HG03378 (cell line): ENCODE results near the gene LMNA.
"Not testable (repeated sequence)": the region's sequence is repeated elsewhere in the genome, so short reads cannot be mapped to it uniquely, and the experiment has no call there.

Source experiments
- ATAC-seq: cut with Tn5 transposase; IDR thresholded peaks from one replicate; pipeline ENCODE4 v1.9.1; 2021; ENCODE audit warnings: mild to moderate bottlenecking, moderate library complexity; ENCODE audit not compliant: unreplicated experiment

The LMNA gene

DNA sequence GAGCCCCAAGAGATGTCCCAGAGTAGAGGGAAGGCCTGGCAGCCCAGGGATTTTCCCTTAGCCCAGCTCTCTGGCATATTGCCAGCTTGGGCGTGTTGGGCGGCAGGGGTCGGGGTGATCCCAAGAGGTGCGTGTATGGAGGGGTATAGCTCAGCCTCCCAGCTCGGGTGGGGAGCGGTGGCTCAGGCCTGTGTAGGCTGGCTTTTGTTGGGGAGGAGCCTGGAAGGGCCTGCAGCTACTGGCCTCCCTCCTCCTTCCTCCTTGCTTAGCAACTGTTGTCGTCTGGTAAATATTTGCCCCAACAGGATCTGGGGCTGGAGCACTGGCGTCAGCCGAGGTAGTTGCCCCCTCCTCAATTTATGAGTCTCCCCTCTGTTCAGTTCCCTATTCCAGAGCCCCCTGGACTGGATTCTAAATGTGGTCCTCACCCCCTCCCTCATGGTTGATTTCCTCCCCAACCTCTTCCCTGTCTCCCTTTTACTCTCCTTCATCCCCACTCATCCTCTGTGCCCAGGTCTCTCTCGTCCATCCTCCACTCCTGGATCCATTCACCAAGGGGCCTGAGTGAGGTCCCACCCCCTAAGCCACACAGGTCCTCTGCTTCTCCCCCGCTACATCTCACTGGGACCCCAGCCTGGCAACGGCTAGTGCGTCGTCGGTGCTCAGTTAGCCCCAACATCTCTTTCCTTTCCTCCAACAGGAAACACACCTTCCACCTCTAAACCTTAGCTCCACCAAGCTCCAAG, 10.3 kb upstream of the LMNA start:
- no peak for ATAC-seq

DNA sequence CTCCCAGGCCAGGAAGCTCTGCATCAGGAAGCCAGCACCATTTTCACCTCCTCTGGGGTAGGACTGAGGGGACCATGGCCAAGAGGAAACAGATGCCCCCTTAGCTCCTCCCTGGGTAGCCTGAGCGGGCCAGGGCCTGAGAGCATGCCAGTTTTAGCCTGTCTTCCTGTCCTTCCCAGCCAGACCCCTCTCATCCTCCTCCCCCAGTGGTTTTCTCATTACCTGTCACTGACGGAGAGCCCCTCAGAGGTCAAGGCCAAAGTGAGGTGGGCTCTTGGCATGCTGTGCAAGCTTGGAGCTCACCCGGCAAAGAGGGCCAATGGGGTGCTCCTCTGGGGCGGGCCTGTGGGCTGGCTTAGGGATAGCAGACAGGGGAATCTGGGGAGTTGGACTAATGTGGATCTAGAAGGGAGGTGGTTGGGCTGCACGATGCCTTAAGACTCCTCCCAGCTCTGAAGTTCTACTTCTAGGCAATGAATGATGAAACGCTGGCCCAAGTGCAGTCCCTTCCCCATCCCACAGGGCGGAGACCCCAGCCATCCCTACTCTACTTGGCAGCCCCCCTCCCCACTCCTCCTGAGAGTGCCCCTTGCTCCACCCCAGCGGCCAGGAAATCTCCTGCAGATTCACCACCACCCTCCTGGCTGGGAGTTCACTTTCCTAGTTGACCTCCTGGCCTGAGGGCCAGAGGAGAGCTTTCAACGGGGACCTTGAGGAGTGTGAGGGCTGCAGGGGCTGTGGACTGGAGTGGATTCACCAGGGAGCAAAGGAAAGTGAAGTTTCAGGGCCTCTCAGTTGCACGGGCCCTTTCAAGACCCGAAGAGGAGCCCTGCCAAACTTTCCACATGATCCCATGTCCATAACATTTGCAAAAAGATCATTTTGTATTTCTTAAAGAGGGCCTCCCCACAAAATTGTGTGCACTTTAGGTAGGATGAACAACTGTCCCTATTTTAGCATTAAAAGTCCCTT, 9.4 kb upstream of the LMNA start:
- ATAC-seq: no peak

- no peak for ATAC-seq
Observed at GRCh38 chr1:156106624-156107488, 7.7 kb upstream of the LMNA start.

DNA sequence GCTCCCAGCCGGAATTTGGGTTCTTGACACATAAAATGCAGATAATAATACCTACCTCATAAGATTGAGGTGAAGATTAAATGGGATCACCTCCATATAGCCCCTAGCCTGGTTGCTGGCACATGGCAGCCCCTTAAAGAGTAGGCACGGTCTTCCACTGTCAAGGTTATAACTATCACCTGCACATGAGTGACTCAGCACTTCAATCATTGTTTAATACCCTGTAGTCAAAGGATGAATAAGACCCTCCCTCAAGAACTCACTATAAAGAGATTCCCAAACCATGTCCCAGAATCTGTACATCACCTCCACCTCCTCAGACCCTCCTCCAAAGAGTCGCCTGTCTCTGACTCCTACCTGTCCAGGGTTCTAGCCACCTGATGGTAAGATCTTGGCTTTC, 6.5 kb upstream of the LMNA start:
- no peak for ATAC-seq

- ATAC-seq: no peak
Observed at GRCh38 chr1:156108664-156109241, 5.8 kb upstream of the LMNA start.

DNA sequence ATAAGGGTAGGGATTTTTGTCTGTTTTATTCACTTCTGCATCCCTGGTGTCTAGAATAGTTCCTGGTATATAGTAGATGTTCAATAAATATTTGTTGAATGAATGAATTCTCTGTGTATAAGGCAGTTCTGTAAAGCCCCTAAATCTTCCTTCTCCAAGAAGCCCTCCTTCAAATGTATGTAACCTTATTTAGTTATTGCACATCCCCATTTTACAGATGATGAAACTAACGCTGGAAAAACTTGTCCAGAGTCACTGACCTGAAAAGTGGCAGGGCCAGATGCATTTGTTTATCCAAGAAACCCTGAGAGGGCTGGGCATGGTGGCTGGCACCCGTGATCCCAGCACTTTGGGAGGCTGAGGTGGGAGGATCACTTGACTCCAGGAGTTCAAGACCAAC, 4.3 kb upstream of the LMNA start:
- no peak for ATAC-seq

- ATAC-seq: no peak
Observed at GRCh38 chr1:156111355-156111962, 3.1 kb upstream of the LMNA start.

- no peak for ATAC-seq
Observed at GRCh38 chr1:156112276-156113137, 2.0 kb upstream of the LMNA start.

GRCh38 chr1:156113282-156113950, 1.1 kb upstream of the LMNA start:
- no peak for ATAC-seq

GRCh38 chr1:156114919-156115513, 505 bp downstream of the LMNA start:
- ATAC-seq: no peak

DNA sequence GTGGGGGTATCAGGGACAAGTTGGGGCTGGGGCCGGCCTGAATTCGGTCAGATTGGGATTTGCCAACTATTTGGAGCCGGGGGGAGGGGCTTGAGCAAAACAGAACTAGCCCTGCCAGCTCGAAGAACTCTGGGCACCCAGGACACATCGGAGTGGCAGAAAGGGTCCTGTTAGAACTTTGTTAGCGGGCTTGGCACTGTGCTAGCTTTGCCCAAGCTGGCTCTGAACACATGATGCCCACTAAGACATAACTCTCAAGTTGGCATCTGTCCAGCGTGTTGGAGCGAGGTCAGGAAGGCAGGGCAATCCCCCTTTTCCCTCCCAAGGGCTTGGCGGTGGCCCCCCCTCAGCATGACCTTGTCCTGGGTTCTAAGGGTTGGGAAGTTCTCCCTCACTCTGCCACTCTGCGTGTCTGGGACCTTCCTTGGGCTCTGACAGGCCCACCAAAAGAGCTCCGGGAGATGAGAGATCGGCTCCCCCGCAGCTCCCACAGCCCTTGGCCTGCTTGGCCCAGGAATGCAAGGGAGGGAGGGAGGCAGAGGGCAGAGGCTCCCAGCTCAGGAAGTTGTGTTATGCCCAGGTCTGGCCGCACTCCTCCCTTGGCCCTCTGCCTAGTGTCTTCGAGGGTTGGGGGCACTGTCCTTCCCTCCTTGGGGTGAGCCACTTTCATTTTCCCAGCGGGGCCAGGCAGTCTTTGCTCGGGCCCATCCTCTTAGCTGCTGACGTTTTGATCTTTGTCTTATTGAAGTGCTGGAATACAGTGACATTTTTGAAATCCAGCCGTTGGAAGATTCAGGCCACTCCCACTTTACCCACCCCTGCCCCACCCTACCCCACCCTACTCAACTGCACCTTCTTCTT, 1.2 kb downstream of the LMNA start:
- no peak for ATAC-seq

DNA sequence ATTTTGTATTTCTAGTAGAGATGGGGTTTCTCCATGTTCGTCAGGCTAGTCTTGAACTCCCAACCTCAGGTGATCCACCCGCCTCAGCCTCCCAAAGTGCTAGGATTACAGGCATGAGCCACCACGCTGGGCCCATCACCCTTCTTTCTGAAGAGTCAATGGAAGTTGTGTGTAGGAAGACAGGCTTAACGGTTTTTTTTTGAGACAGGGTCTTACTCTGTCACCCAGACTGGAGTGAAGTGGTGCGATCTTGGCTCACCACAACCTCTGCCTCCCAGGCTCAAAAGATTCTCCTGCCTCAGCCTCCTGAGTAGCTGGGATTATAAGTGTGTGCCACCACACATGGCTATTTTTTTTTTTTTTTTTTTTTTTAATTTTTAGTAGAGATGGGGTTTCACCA, 2.2 kb downstream of the LMNA start:
- not testable (repeated sequence) for ATAC-seq

DNA sequence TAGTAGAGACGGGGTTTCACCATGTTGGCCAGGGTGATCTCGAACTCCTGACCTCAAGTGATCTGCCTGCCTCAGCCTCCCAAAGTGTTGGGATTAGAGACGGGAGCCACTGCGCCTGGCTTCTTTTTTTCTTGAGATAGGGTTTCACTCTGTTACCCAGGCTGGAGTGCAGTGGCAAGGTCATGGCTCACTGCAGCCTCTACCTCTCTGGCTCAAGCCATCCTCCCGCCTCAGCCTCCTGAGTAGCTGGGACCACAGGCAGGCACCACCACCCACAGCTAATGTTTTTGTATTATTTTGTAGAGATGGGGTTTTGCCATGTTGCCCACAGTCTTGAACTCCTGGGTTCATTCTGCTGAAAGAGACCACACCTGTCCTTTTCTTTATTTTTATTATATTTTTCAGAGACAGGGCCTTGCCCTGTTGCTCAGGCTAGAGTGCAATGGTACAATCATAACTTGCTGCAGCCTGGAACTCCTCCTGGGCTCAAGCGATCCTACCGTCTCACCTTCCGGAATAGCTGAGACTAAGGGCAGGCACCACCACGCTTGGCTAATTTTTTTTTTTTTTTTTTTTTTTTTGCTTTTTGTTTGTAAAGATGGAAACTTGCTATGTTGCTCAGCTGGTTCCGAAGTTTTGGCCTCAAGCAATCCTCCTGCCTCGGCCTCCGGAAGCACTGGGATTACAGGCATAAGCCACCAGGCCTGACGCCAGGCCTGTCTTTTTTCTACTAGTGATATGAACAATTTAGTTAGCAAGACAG, 3.1 kb downstream of the LMNA start:
- no peak for ATAC-seq

GRCh38 chr1:156118177-156118868, 3.8 kb downstream of the LMNA start:
- ATAC-seq: no peak

DNA sequence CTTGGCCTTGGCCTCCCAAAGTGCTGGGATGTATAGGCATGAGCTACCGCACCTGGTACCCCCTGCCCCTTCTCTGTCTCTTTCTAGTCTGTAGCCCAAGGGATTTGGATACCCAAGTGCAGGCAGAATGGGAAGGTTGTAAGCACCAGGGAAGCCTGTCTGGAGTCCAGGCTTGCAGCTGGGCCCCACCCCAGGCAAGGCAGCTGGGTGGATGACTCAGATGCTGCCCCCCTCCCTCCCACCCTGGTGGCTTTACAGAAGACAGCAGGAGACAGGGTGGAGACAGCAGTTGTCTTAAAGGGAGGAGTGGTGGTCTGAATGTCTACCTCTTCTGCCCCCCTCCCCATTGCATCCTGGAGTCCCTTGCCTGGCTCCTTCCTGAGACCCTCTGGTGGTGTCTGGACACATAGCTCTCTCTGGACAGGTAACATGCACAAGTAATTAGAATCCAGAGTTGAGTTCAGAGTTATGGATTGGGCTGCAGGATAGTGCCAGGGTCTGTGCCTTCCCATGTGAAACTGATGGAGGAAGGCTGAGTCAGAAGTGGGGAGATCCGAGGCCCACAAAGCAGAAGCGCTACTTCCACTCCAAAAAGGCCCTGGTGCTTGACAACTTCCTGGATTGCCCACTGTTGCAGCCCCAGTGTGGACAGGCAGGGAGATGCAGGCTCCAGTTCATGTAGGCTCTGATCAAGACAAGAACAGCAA, 5.1 kb downstream of the LMNA start:
- ATAC-seq: no peak

- no peak for ATAC-seq
Observed at GRCh38 chr1:156120318-156120717, 5.8 kb downstream of the LMNA start.
